Gastroesophageal sphincter (tissue), 4 donors: ENCODE results near the gene CLEC4M. TPM values are rescaled to one million over a fixed set of nuclear protein-coding genes. Genes with fewer than 3 reads are reported as not detected.

Experiments used
- ATAC-seq: fragments of 150-250 bp; one replicate; pipeline ENCODE4 v1.9.1; 2016; ENCODE audit warnings: mild to moderate bottlenecking, moderate library complexity
- H3K27ac ChIP-seq, 4 donors: fragments of 200-600 bp; sonication (generic) in 3 of 4; 1 replicate in 3 of 4; 2 replicates in 1 of 4; pipeline ENCODE4 v1.5.1; 2016 to 2019
- H3K27me3 ChIP-seq: fragments of 200-600 bp; sonication (generic); one replicate; pipeline ENCODE4 v1.5.1; 2019
- H3K36me3 ChIP-seq, 2 donors: fragments of 200-600 bp; sonication (generic); one replicate each; pipeline ENCODE4 v1.5.1; 2019; ENCODE audit warnings: control low read depth in 1 of 2
- H3K4me1 ChIP-seq, 3 donors: fragments of 200-600 bp; sonication (generic); 1 replicate in 2 of 3; 2 replicates in 1 of 3; pipeline ENCODE4 v1.5.1; 2016 to 2019; ENCODE audit warnings: control low read depth in 2 of 3
- H3K4me3 ChIP-seq, 2 donors: fragments of 200-600 bp; sonication (generic); one replicate each; pipeline ENCODE4 v1.5.1; 2019; ENCODE audit warnings: mild to moderate bottlenecking in 1 of 2, moderate library complexity in 1 of 2
- H3K9me3 ChIP-seq, 3 donors: fragments of 200-600 bp; sonication (generic); one replicate each; pipeline ENCODE4 v1.5.1; 2017 to 2019; ENCODE audit warnings: control low read depth in 2 of 3
- EP300 ChIP-seq: sonication (generic); formaldehyde crosslinking; IDR thresholded peaks from one replicate; pipeline ENCODE4 v1.6.1; 2017; ENCODE audit warnings: antibody characterized with exemption, mild to moderate bottlenecking
- POLR2A ChIP-seq, 2 donors: fragments of 450-650 bp; IDR thresholded peaks; one replicate each; pipeline ENCODE4 v1.6.1; 2017; ENCODE audit warnings: antibody characterized with exemption in 2 of 2, mild to moderate bottlenecking in 2 of 2, moderate library complexity in 1 of 2
- POLR2AphosphoS5 ChIP-seq: sonication (generic); formaldehyde crosslinking; IDR thresholded peaks from one replicate; pipeline ENCODE4 v1.6.1; 2017; ENCODE audit warnings: antibody characterized with exemption
- WGBS, 2 donors: methylation state at CpG; one replicate each; pipeline ENCODE4 v1.1.5; 2018; ENCODE audit warnings: low coverage in 1 of 2; 5-methylcytosine and 5-hydroxymethylcytosine counted together
- total RNA-seq, 4 donors: library from RNA; depleted of rRNA; stranded (reverse); fragments of >200 nt; gene quantifications; one replicate each; pipeline ENCODE4 v1.1.0, GENCODE V29; 2016
- TF ChIP-seq, protein P1 (sequence below), 4 experiments: fragments of 200-600 bp in 2 of 4; fragments of 450-650 bp in 2 of 4; sonication (generic) in 1 of 4; IDR thresholded peaks; one replicate each; pipeline ENCODE4 v1.5.1; 2017 to 2019; ENCODE audit warnings: antibody characterized with exemption in 4 of 4, mild to moderate bottlenecking in 2 of 4, moderate library complexity in 2 of 4

CLEC4M gene
- total RNA-seq, 4 donors from 2014 or later: not detected

DNA sequence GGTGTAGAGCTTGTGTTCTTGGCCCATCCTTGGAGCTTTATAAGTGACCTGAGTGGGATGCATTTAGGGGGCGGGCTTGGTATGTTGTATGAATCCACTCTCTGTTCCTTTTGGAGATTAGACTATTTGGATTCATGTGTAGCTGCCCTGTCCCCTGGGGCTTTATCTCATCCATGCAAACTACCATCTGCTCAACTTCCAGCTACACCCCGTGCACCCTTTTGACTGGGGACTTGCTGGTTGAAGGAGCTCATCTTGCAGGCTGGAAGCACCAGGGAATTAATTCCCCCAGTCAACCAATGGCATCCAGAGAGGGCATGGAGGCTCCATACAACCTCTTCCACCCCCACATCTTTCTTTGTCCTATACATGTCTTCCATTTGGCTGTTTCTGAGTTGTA lies 6.1 kb downstream of the CLEC4M start:
- Histone ChIP-seq H3K4me1 (no peaks in the 10 kb centered on the region), H3K9me3 (no peaks in the 10 kb centered on the region), H3K4me3 (no peak overlapping the region), H3K27me3 (peaks cover 63% of the 10 kb centered on the region), H3K27ac (no peak overlapping the region), H3K36me3 (no peaks in the 10 kb centered on the region)
- no peak for ATAC-seq
- WGBS, 2 donors: 100% methylated on average over 1 of the region's 2 CpGs; no CpG with 5 or more reads in 1 of the 2 donors
- TF ChIP-seq EP300: no peak
- TF ChIP-seq POLR2A (IDR thresholded peaks at IDR 0.05): no peak
- TF ChIP-seq, protein P1, sequence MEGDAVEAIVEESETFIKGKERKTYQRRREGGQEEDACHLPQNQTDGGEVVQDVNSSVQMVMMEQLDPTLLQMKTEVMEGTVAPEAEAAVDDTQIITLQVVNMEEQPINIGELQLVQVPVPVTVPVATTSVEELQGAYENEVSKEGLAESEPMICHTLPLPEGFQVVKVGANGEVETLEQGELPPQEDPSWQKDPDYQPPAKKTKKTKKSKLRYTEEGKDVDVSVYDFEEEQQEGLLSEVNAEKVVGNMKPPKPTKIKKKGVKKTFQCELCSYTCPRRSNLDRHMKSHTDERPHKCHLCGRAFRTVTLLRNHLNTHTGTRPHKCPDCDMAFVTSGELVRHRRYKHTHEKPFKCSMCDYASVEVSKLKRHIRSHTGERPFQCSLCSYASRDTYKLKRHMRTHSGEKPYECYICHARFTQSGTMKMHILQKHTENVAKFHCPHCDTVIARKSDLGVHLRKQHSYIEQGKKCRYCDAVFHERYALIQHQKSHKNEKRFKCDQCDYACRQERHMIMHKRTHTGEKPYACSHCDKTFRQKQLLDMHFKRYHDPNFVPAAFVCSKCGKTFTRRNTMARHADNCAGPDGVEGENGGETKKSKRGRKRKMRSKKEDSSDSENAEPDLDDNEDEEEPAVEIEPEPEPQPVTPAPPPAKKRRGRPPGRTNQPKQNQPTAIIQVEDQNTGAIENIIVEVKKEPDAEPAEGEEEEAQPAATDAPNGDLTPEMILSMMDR (IDR thresholded peaks at IDR 0.05): no peak
- no peak for TF ChIP-seq POLR2AphosphoS5

DNA sequence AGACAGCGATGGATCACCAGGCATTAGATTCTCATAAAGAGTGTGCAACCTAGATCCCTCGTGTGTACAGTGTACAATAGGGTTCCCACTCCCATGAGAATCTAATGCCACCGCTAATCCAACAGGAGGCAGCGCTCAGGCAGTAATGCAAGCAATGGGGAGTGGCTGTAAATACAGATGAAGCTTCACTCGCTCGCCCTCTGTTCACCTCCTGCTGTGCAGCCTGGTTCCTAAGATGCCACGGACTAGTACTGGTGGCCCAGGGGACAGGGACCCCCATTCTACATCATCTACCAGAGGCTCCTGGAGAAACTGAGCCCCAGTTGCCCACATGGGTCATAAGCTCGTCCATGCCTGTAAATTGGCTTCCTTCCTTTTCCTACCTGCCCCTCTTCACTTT lies 8.0 kb downstream of the CLEC4M start:
- Histone ChIP-seq H3K36me3 (no peaks in the 10 kb centered on the region), H3K9me3 (no peaks in the 10 kb centered on the region), H3K4me3 (no peak overlapping the region), H3K27me3 (peaks cover 71% of the 10 kb centered on the region), H3K4me1 (no peaks in the 10 kb centered on the region), H3K27ac (no peak overlapping the region)
- no peak for TF ChIP-seq EP300
- TF ChIP-seq POLR2AphosphoS5: no peak
- TF ChIP-seq, protein P1 (IDR thresholded peaks at IDR 0.05): no peak
- no peak for TF ChIP-seq POLR2A (IDR thresholded peaks at IDR 0.05)
- WGBS, 2 donors: 41 to 69% methylated on average over 5 of the region's 8 CpGs
- no peak for ATAC-seq

DNA sequence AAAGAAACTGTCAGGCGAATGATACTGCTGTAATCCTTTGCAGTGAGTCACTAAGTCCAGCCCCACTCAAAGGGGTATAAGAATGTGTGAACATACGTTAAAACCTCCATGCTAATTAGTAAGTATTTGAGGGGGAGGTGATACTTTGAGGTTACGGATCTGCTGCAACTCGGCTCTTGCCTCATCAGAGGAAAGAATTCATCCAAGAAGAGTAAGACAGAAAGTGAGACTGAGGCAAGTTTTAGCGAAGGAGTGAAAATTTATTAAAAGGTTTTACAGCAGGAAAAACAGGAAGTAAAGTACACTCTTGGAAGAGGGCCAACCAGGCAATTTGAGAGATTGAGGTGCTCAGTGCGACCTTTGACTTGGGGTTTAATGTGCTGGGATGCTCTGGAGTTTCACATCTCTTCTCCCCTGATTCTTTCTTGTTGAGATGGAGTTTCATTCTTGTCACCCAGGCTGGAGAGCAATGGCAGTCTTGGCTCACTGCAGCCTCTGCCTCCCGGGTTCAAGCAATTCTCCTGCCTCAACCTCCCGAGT lies 9.8 kb downstream of the CLEC4M start:
- Histone ChIP-seq H3K4me3 (no peak overlapping the region), H3K27ac (no peak overlapping the region), H3K4me1 (no peaks in the 10 kb centered on the region), H3K27me3 (peaks cover 63% of the 10 kb centered on the region), H3K9me3 (no peaks in the 10 kb centered on the region), H3K36me3 (no peaks in the 10 kb centered on the region)
- TF ChIP-seq POLR2A (IDR thresholded peaks at IDR 0.05) (no peak), EP300 (no peak), POLR2AphosphoS5 (no peak)
- TF ChIP-seq, protein P1 (IDR thresholded peaks at IDR 0.05): no peak
- 30 to 41% methylated on average over 4 to 8 of the region's 8 CpGs for WGBS, 2 donors
- no peak for ATAC-seq

DNA sequence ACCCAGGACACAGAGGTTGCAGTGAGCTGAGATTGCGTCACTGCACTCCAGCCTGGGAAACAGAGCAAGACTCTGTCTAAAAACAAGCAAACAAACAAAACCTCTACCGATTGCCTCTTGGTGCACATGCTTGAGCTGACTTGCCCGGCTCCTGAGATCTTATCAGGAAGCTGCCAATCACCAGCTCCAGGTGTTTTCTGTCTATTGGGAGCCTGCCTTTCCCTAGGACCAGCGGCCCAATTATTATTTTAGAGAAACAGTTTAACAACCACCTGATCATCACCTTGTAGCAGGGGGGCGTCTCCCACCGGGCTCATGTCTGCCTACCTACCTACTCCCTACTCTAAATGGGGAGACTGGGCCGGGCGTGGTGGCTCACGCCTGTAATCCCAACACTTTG lies 10.8 kb downstream of the CLEC4M start:
- TF ChIP-seq POLR2AphosphoS5 (no peak), POLR2A (IDR thresholded peaks at IDR 0.05) (no peak), EP300 (no peak)
- TF ChIP-seq, protein P1 (IDR thresholded peaks at IDR 0.05): no peak
- Histone ChIP-seq H3K27ac (no peak overlapping the region), H3K9me3 (no peaks in the 10 kb centered on the region), H3K4me3 (no peak overlapping the region), H3K36me3 (no peaks in the 10 kb centered on the region), H3K4me1 (no peaks in the 10 kb centered on the region), H3K27me3 (peaks cover 62% of the 10 kb centered on the region)
- 49% methylated on average over 7 of the region's 9 CpGs; no CpG with 5 or more reads in 1 of the 2 donors for WGBS, 2 donors
- no peak for ATAC-seq

DNA sequence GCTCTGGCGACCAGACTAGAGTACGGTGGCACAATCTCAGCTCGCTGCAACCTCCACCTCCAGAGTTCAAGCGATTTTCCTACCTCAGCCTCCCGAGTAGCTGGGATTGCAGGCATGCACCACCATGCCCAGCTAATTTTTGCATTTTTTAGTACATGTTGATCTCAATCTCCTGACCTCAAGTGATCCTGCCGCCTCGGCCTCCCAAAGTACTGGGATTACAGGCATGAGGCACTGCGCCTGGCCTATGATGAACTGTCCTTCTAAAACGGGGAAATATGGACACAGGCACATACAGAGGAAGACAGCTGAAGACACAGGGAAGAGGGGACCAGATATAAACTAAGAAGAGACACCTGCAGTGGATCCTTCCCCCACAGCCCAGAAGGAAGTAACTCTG lies 12.7 kb downstream of the CLEC4M start:
- Histone ChIP-seq H3K27me3 (peaks cover 72% of the 10 kb centered on the region), H3K27ac (no peak overlapping the region), H3K4me3 (no peak overlapping the region), H3K4me1 (no peaks in the 10 kb centered on the region), H3K9me3 (peaks cover 0 to 11% (median 0%) of the 10 kb centered on the region in 3 donors), H3K36me3 (no peaks in the 10 kb centered on the region)
- TF ChIP-seq POLR2AphosphoS5: no peak
- TF ChIP-seq, protein P1 (IDR thresholded peaks at IDR 0.05): no peak
- no peak for TF ChIP-seq POLR2A (IDR thresholded peaks at IDR 0.05)
- no peak for TF ChIP-seq EP300
- no peak for ATAC-seq
- WGBS, 2 donors: 77 to 80% methylated on average over 3 to 7 of the region's 9 CpGs
